ENCODE data around the gene TECTA.
"Not testable (repeated sequence)": the region's sequence is repeated elsewhere in the genome, so short reads cannot be mapped to it uniquely, and the experiment has no call there.

TECTA gene

DNA sequence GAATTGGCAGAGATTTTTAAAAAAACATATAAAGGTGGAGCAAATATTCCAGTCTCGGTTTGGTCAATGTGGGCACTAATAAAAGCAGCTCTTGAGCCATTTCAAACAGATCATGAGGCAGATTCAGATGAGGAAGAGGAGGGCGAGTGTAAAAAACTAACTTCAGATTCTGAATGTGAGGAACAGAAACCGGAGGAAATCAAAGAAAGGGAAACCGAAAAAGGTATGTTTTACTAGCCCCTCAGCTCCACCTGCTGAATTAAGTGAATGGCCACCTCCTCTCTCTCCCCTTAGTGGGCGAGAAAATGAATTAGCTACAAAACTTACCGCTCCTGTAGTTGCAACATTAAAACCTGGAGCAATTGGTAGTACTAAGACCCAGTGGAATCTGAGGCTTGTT is 136.2 kb downstream of the TECTA start:
- not testable (repeated sequence) for DNase-seq

GRCh38 chr11:121237686-121238658 is 136.9 kb downstream of the TECTA start:
- DNase-seq, result peak; percentile 43

DNA sequence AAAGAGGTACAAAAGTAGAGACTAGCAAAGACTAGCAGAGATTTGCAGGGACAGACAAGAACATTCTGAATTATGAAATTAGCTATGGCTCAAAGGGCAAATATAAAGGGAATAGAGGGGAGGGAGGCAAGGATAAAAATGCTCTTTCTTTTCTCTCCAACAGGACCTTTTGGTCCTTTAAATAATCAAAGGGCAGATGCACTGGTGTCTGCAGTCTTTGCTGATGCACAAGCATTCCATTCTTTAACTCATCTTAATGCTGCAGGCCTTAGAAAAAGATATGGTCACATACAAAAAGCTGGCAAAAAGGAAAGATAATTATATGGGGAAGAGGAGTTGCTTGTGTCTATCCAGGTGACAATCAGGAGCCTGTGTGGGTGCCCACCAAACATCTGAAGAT is 137.9 kb downstream of the TECTA start:
- no peak for DNase-seq

GRCh38 chr11:121240001-121240400 is 139.0 kb downstream of the TECTA start:
- DNase-seq, result peak; percentile 38

DNA sequence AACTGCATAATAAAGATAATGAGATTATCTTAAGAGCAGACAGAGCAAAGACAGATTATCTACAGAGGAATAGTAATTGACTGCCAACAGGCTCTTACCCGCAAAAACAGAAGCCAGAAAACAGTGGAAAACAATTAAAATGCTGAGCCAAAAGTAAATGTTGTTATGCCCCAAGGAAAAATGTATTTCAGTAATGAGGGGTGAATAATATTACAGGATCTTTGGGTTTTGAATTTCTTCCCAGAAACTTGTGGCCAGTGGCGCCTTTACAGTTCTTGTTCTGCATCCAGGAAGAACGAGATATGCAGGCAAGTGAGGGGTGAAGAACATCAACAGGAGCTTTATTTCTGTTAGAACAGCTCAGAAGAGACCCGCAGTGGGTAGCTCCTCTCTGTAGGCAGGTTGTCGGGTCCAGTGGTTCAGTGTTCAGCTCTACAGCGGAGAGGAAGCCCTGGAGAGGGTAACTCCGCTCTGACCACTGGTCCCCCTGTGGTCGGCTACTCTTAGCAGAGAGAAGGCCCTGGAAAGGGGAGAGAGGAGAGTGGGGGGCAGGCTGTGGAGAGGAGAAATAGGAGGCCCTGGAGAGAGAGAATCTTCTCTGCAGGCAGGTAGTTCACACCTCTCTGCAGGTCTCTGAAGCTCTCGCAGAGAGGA is 139.7 kb downstream of the TECTA start:
- no peak for DNase-seq

All from DMS53 (cell line).